Stimulated activated CD4-positive, alpha-beta T cell treated with anti-CD3 and anti-CD28 coated beads, Interleukin-15, amount 100 ng/mL, for 24 hours (primary cell): ENCODE measurements around the gene UCN.
A peak's percentile ranks its signal among the peaks of the same experiment; 100 is the strongest.
"Not testable (repeated sequence)": the region's sequence is repeated elsewhere in the genome, so short reads cannot be mapped to it uniquely, and the experiment has no call there.

Source experiments
- DNase-seq: peaks from one replicate; pipeline ENCODE4 v3.0.0-alpha.2; 2020

The UCN gene

GRCh38 chr2:27308359-27308881 lies at the start of gene UCN:
Gene UCN, minus strand, starts transcription at chr2:27308445. Its CDS starts 550 bp downstream, at chr2:27307895.
- peak; percentile 13 for DNase-seq

- DNase-seq, result peak; percentile 94
These were observed 48.3 kb upstream of the UCN start, which contains the start of gene GTF3C2 for GRCh38 chr2:27356382-27357181. Gene GTF3C2, minus strand, starts transcription at chr2:27356764. Its CDS starts 13,210 bp downstream, at chr2:27343554.

GRCh38 chr2:27356056-27356381 lies 47.8 kb upstream of the UCN start:
- no peak for DNase-seq

- DNase-seq, result no peak
These were observed 46.3 kb upstream of the UCN start for GRCh38 chr2:27354597-27354927.

- no peak for DNase-seq
These were observed 45.7 kb upstream of the UCN start for GRCh38 chr2:27353762-27354596.

- DNase-seq, result not testable (repeated sequence)
These were observed 45.1 kb upstream of the UCN start for GRCh38 chr2:27353386-27353761.

- no peak for DNase-seq
These were observed 43.8 kb upstream of the UCN start for GRCh38 chr2:27351802-27352598.

GRCh38 chr2:27350106-27350693 lies 42.0 kb upstream of the UCN start:
- no peak for DNase-seq

GRCh38 chr2:27347641-27348040 lies 39.4 kb upstream of the UCN start:
- DNase-seq, result no peak

- DNase-seq, result no peak
These were observed 27.9 kb upstream of the UCN start for GRCh38 chr2:27336173-27336572.

GRCh38 chr2:27335311-27335710 lies 27.1 kb upstream of the UCN start:
- no peak for DNase-seq

GRCh38 chr2:27324720-27325119 lies 16.5 kb upstream of the UCN start:
- DNase-seq, result no peak

GRCh38 chr2:27323596-27324285 lies 15.5 kb upstream of the UCN start:
- no peak for DNase-seq

GRCh38 chr2:27322766-27323595 lies 14.7 kb upstream of the UCN start, which contains the start of gene MPV17:
Gene MPV17, minus strand, starts transcription at chr2:27323097. Its CDS starts 580 bp downstream, at chr2:27322517.
- peak; percentile 94 for DNase-seq

GRCh38 chr2:27322301-27322765 lies 14.1 kb upstream of the UCN start:
- DNase-seq, result peak; percentile 25

GRCh38 chr2:27320958-27321543 lies 12.8 kb upstream of the UCN start:
- DNase-seq, result no peak

- DNase-seq, result not testable (repeated sequence)
These were observed 11.6 kb upstream of the UCN start for GRCh38 chr2:27319839-27320238.

GRCh38 chr2:27316655-27317412 lies 8.6 kb upstream of the UCN start:
- DNase-seq, result no peak

- no peak for DNase-seq
These were observed 6.9 kb upstream of the UCN start for GRCh38 chr2:27315122-27315521.

GRCh38 chr2:27314709-27315108 lies 6.5 kb upstream of the UCN start:
- DNase-seq, result no peak
